ENCODE measurements around the gene MUL1. TPM values are rescaled to one million over a fixed set of nuclear protein-coding genes. Genes with fewer than 3 reads are reported as not detected.

The MUL1 gene
- polyA plus RNA-seq, 3 donors = 7.2 to 28.1 (median 25.8) TPM

- Mint-ChIP-seq H3K36me3 (peaks cover 37% of the 10 kb centered on the region in 2 donors), H3K27me3 (ENCODE audit: low read depth in 3 of 3) (peaks cover 6 to 21% (median 7%) of the 10 kb centered on the region in 3 donors), H3K9me3 (no peaks in the 10 kb centered on the region), H3K4me3 (no peak overlapping the region), H3K27ac (no peak overlapping the region), H3K4me1 (peaks cover 8% of the 10 kb centered on the region)
- H3K27me3 ChIP-seq (ENCODE audit: control insufficient read depth in 2 of 2, insufficient read depth in 2 of 2, low read length in 2 of 2) = peaks cover 0 to 3% of the 10 kb centered on the region in 2 donors
- WGBS (ENCODE audit: insufficient coverage) = no CpG with 5 or more reads among the region's 8 CpGs
- H2AFZ ChIP-seq (ENCODE audit: insufficient read depth, low read depth, low read length, poor library complexity, severe bottlenecking) = no peak overlapping the region
- H3K4me2 ChIP-seq (replicated peaks; ENCODE audit: extremely low read depth, low read length, poor library complexity, severe bottlenecking) = no peak overlapping the region
- H3K79me2 ChIP-seq (ENCODE audit: insufficient read depth, low read length) = no peaks in the 10 kb centered on the region
- TF ChIP-seq, protein P1, sequence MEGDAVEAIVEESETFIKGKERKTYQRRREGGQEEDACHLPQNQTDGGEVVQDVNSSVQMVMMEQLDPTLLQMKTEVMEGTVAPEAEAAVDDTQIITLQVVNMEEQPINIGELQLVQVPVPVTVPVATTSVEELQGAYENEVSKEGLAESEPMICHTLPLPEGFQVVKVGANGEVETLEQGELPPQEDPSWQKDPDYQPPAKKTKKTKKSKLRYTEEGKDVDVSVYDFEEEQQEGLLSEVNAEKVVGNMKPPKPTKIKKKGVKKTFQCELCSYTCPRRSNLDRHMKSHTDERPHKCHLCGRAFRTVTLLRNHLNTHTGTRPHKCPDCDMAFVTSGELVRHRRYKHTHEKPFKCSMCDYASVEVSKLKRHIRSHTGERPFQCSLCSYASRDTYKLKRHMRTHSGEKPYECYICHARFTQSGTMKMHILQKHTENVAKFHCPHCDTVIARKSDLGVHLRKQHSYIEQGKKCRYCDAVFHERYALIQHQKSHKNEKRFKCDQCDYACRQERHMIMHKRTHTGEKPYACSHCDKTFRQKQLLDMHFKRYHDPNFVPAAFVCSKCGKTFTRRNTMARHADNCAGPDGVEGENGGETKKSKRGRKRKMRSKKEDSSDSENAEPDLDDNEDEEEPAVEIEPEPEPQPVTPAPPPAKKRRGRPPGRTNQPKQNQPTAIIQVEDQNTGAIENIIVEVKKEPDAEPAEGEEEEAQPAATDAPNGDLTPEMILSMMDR (IDR thresholded peaks at IDR 0.05) = no peak
- intact Hi-C loops (cut with micrococcal nuclease) = no loop called here
- no peak overlapping the region for H3K27ac ChIP-seq (ENCODE audit: low read depth in 1 of 2, low read length in 2 of 2)
- no peaks in the 10 kb centered on the region for H3K9me3 ChIP-seq (replicated peaks in 1 of 2; ENCODE audit: control insufficient read depth in 1 of 2, insufficient read depth in 1 of 2, low read length in 2 of 2)
- DNase-seq = no peak
- H3K9ac ChIP-seq (ENCODE audit: insufficient read depth, low read length, poor library complexity, severe bottlenecking) = no peak overlapping the region
- peaks cover 25 to 39% of the 10 kb centered on the region in 2 donors for H3K36me3 ChIP-seq (replicated peaks in 1 of 2; ENCODE audit: control insufficient read depth in 1 of 2, insufficient read depth in 2 of 2, low read length in 2 of 2)
- peaks cover 5% of the 10 kb centered on the region for H4K20me1 ChIP-seq (ENCODE audit: insufficient read depth, low read length)
- no peak overlapping the region for H3K4me3 ChIP-seq (replicated peaks in 1 of 3; ENCODE audit: low read depth in 2 of 3, low read length in 3 of 3)
- peaks cover 13 to 15% of the 10 kb centered on the region in 2 donors for H3K4me1 ChIP-seq (ENCODE audit: control insufficient read depth in 1 of 2, insufficient read depth in 2 of 2, low read length in 2 of 2)
Observed at GRCh38 chr1:20496241-20496661, 11.7 kb downstream of the MUL1 start.

DNA sequence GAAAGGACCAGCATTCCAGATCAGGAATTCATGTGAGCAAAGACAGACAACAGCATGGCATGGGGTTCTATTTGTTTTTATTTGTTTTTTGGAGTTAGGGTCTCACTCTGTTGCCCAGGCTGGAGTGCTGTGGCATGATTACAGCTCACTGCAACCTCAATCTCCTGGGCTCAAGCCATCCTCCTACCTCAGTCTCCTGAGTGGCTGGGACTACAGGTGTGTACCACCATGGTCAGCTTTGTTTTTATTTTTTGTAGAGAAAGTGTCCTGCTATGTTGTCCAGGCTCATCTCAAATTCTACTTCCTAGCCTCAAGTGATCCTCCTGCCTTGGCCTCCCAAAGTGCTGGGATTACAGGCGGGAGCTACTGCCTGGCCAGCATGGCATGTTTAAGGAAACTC is 12.3 kb downstream of the MUL1 start:
- peaks cover 19 to 34% of the 10 kb centered on the region in 2 donors for H3K36me3 ChIP-seq (replicated peaks in 1 of 2; ENCODE audit: control insufficient read depth in 1 of 2, insufficient read depth in 2 of 2, low read length in 2 of 2)
- no peak overlapping the region for H3K9ac ChIP-seq (ENCODE audit: insufficient read depth, low read length, poor library complexity, severe bottlenecking)
- H2AFZ ChIP-seq (ENCODE audit: insufficient read depth, low read depth, low read length, poor library complexity, severe bottlenecking) = no peak overlapping the region
- peaks cover 31% of the 10 kb centered on the region in 2 donors for H3K36me3 Mint-ChIP-seq
- H3K4me3 ChIP-seq (replicated peaks in 1 of 3; ENCODE audit: low read depth in 2 of 3, low read length in 3 of 3) = no peak overlapping the region
- 100% methylated on average over 1 of the region's 1 CpG for WGBS (ENCODE audit: insufficient coverage)
- peaks cover 6 to 26% (median 7%) of the 10 kb centered on the region in 3 donors for H3K27me3 Mint-ChIP-seq (ENCODE audit: low read depth in 3 of 3)
- peak overlapping the region in 1 of 7 donors; percentile 54 for H3K27ac Mint-ChIP-seq
- peaks cover 5% of the 10 kb centered on the region for H4K20me1 ChIP-seq (ENCODE audit: insufficient read depth, low read length)
- DNase-seq = no peak
- peaks cover 8% of the 10 kb centered on the region for H3K4me1 Mint-ChIP-seq
- H3K4me2 ChIP-seq (replicated peaks; ENCODE audit: extremely low read depth, low read length, poor library complexity, severe bottlenecking) = no peak overlapping the region
- no peaks in the 10 kb centered on the region for H3K9me3 ChIP-seq (replicated peaks in 1 of 2; ENCODE audit: control insufficient read depth in 1 of 2, insufficient read depth in 1 of 2, low read length in 2 of 2)
- no peak overlapping the region for H3K4me3 Mint-ChIP-seq
- no peak overlapping the region for H3K27ac ChIP-seq (ENCODE audit: low read depth in 1 of 2, low read length in 2 of 2)
- H3K79me2 ChIP-seq (ENCODE audit: insufficient read depth, low read length) = no peaks in the 10 kb centered on the region
- intact Hi-C loops (cut with micrococcal nuclease) = no loop called here
- H3K27me3 ChIP-seq (ENCODE audit: control insufficient read depth in 2 of 2, insufficient read depth in 2 of 2, low read length in 2 of 2) = peaks cover 0 to 3% of the 10 kb centered on the region in 2 donors
- TF ChIP-seq, protein P1 (IDR thresholded peaks at IDR 0.05) = no peak
- H3K4me1 ChIP-seq (ENCODE audit: control insufficient read depth in 1 of 2, insufficient read depth in 2 of 2, low read length in 2 of 2) = peaks cover 13 to 15% of the 10 kb centered on the region in 2 donors
- no peaks in the 10 kb centered on the region for H3K9me3 Mint-ChIP-seq
